ENCODE results near the gene KRT73.

GRCh38 chr12:52615208-52615868, 3.0 kb downstream of the KRT73 start:
- TF ChIP-seq CTCF (IDR thresholded peaks at IDR 0.05) (no peak), POLR2A (IDR thresholded peaks at IDR 0.05) (no peak)

Data from Peyer's patch (tissue), 4 donors.